HG03439 (cell line): ENCODE results near the gene MAP4.
"Not testable (repeated sequence)": the region's sequence is repeated elsewhere in the genome, so short reads cannot be mapped to it uniquely, and the experiment has no call there.

Experiments used
- ATAC-seq: cut with Tn5 transposase; IDR thresholded peaks from one replicate; pipeline ENCODE4 v1.9.1; 2021; ENCODE audit warnings: mild to moderate bottlenecking, moderate library complexity; ENCODE audit not compliant: unreplicated experiment

MAP4 gene

GRCh38 chr3:47902746-47903145 is 113.5 kb downstream of the MAP4 start:
- no peak for ATAC-seq

GRCh38 chr3:47901280-47901833 is 114.9 kb downstream of the MAP4 start:
- ATAC-seq = no peak

- ATAC-seq = no peak
Measured at GRCh38 chr3:47899495-47900108, 116.6 kb downstream of the MAP4 start.

- no peak for ATAC-seq
Measured at GRCh38 chr3:47897954-47898353, 118.3 kb downstream of the MAP4 start.

- ATAC-seq = no peak
Measured at GRCh38 chr3:47896736-47897135, 119.5 kb downstream of the MAP4 start.

GRCh38 chr3:47895241-47895640 is 121.0 kb downstream of the MAP4 start:
- no peak for ATAC-seq

GRCh38 chr3:47892286-47893040 is 123.8 kb downstream of the MAP4 start:
- no peak for ATAC-seq

GRCh38 chr3:47891613-47892005 is 124.6 kb downstream of the MAP4 start:
- ATAC-seq = no peak

- ATAC-seq = no peak
Measured at GRCh38 chr3:47890828-47891612, 125.2 kb downstream of the MAP4 start.

GRCh38 chr3:47890126-47890827 is 125.9 kb downstream of the MAP4 start:
- no peak for ATAC-seq

- no peak for ATAC-seq
Measured at GRCh38 chr3:47888986-47889757, 127.0 kb downstream of the MAP4 start.

- not testable (repeated sequence) for ATAC-seq
Measured at GRCh38 chr3:47887991-47888390, 128.2 kb downstream of the MAP4 start.

GRCh38 chr3:47885168-47885567 is 131.0 kb downstream of the MAP4 start:
- ATAC-seq = no peak

- ATAC-seq = no peak
Measured at GRCh38 chr3:47884603-47885002, 131.6 kb downstream of the MAP4 start.

GRCh38 chr3:47882338-47882737 is 133.9 kb downstream of the MAP4 start:
- no peak for ATAC-seq

- ATAC-seq = no peak
Measured at GRCh38 chr3:47877719-47878118, 138.5 kb downstream of the MAP4 start.

- ATAC-seq = no peak
Measured at GRCh38 chr3:47877290-47877689, 138.9 kb downstream of the MAP4 start.

- no peak for ATAC-seq
Measured at GRCh38 chr3:47874913-47875312, 141.3 kb downstream of the MAP4 start.

GRCh38 chr3:47874438-47874837 is 141.8 kb downstream of the MAP4 start:
- no peak for ATAC-seq

- no peak for ATAC-seq
Measured at GRCh38 chr3:47872916-47873315, 143.3 kb downstream of the MAP4 start.
